Hippocampal formation (tissue), 2 donors: ENCODE results near the gene STT3A.

Experiments used
- DNase-seq, 2 donors: peaks; one replicate each; lab custom pipeline; 2025; lab: John Stamatoyannopoulos, UW

STT3A gene

GRCh38 chr11:125663910-125664309 is 71.3 kb downstream of the STT3A start:
- no peak for DNase-seq

- no peak for DNase-seq
Measured at GRCh38 chr11:125667151-125667550, 74.5 kb downstream of the STT3A start.

- DNase-seq = no peak
Measured at GRCh38 chr11:125670172-125670571, 77.5 kb downstream of the STT3A start.

- no peak for DNase-seq
Measured at GRCh38 chr11:125671561-125671960, 78.9 kb downstream of the STT3A start.
